ENCODE results near the gene SLC22A23. TPM values are rescaled to one million over a fixed set of nuclear protein-coding genes. Genes with fewer than 3 reads are reported as not detected.

Gene SLC22A23
- total and polyA plus RNA-seq, 8 donors = 5.9 to 241 (median 18.9) TPM

DNA sequence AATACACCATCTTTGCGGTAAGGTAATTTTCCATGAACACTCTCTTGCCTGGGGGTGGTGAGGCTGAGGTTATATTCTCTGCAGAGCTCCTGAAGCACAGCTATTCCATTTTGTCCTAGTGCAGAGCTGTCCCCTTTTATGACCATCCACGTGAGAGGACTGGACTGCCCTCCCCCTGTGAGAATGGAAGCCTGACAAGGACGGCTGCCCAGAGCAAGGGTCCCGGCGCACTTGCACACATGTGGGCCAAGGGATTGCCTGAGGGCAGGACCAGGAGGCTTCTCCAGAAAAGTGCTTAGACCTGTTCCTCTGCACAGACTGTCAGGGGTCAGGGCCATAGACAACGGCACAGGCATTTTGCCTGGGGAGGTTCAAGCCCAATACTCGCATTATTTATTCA is 48.2 kb downstream of the SLC22A23 start:
- intact Hi-C loops (cut with DNase I; ENCODE audit: low total_unique reads) = no loop called here
- peak overlapping the region; percentile 60 to 76 (median 74) for H3K27ac ChIP-seq
- TF ChIP-seq CTCF (IDR thresholded peaks at IDR 0.05) (no peak), POLR2AphosphoS5 (IDR thresholded peaks at IDR 0.05) (no peak), POLR2A (IDR thresholded peaks at IDR 0.05) (no peak), EP300 (IDR thresholded peaks at IDR 0.05) (no peak)
- H3K36me3 ChIP-seq = peaks cover 0 to 14% (median 0%) of the 10 kb centered on the region in 4 donors
- no peaks in the 10 kb centered on the region for H3K9me3 ChIP-seq
- 40 to 75% (median 51%) methylated on average over 7 of the region's 7 CpGs for WGBS, 5 donors
- H3K4me1 ChIP-seq = peaks cover 20 to 63% (median 48%) of the 10 kb centered on the region in 4 donors
- no peaks in the 10 kb centered on the region for H3K27me3 ChIP-seq
- no peak for DNase-seq
- H3K4me3 ChIP-seq = no peak overlapping the region

DNA sequence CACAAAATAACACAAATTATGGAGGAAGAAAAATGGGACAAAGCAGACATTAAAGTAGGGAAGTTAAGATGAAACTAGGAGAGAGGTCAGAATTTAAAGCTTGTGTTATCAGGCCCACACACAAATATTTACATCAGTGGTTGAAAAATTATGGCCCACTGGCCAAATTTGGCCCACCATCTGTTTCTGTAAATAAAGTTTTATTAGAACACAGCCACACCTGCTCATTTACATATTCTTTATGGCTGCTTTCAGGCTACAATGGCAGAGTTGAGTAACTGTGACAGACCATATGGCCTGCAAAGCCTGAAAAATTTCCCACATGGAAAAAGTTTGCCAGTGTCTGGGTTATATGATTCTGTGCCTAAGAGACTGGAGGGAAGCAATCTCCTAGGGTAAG is 49.0 kb downstream of the SLC22A23 start:
- H3K27ac ChIP-seq = peak overlapping the region in 3 of 5 donors; percentile 74 to 76 (median 76)
- TF ChIP-seq CTCF (IDR thresholded peaks at IDR 0.05) (no peak), EP300 (IDR thresholded peaks at IDR 0.05) (no peak), POLR2AphosphoS5 (IDR thresholded peaks at IDR 0.05) (no peak), POLR2A (IDR thresholded peaks at IDR 0.05) (no peak)
- no peaks in the 10 kb centered on the region for H3K27me3 ChIP-seq
- intact Hi-C loops (cut with DNase I; ENCODE audit: low total_unique reads) = no loop called here
- peaks cover 0 to 8% (median 0%) of the 10 kb centered on the region in 4 donors for H3K36me3 ChIP-seq
- no peak for DNase-seq
- H3K9me3 ChIP-seq = no peaks in the 10 kb centered on the region
- H3K4me1 ChIP-seq = peaks cover 29 to 71% (median 56%) of the 10 kb centered on the region in 4 donors
- no peak overlapping the region for H3K4me3 ChIP-seq

DNA sequence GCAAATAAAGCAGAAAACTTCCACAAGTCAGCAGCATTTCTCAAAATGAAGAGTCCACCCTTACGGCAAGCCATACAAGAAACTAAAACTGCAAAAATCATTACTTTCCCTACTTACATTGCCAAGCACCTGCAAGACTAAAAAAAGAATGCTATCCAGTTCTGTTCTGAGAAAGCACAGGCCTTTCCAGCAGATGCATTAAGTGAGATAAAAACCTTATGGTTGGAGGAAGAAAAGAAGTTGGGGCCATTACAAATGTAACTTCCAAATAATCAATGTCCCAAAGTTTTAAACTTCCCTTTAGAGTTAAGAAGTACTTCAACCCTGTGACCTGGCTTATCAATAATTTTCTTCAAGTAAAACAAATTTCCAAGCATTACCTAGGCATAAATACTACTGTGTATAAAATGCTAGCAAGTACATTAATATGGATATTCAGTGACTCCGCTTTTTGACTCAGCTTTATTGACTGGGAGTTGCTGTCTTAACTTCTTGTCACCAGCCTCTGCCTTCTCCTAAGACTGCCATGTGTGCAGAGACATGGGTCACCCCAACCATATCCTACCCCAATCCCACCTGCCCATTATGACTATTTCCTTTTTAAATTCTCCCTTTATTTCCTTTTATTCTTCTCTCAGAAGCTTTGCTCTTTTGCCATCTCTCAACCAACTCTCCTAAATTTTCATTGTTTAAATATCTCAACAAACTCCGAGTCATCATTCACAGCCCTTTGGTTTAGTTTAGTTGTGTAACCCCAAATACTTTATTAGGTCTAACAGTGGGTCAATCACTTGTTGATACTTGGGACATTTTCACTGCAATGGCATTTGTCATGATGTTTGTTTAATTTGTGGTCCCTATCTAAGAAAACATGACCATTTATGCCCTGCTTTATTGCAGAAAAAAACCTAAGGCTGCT is 49.7 kb downstream of the SLC22A23 start:
- intact Hi-C loops (cut with DNase I; ENCODE audit: low total_unique reads) = no loop called here
- H3K4me1 ChIP-seq = peaks cover 33 to 76% (median 62%) of the 10 kb centered on the region in 4 donors
- TF ChIP-seq EP300 (IDR thresholded peaks at IDR 0.05) (no peak), POLR2AphosphoS5 (IDR thresholded peaks at IDR 0.05) (no peak), CTCF (IDR thresholded peaks at IDR 0.05) (no peak), POLR2A (IDR thresholded peaks at IDR 0.05) (no peak)
- H3K27ac ChIP-seq = peak overlapping the region; percentile 45 to 76 (median 62)
- 63 to 84% (median 70%) methylated on average over 3 of the region's 3 CpGs for WGBS, 5 donors
- no peaks in the 10 kb centered on the region for H3K27me3 ChIP-seq
- peak in 1 of 2 donors; percentile 39 for DNase-seq
- H3K36me3 ChIP-seq = peaks cover 0 to 1% (median 0%) of the 10 kb centered on the region in 4 donors
- no peaks in the 10 kb centered on the region for H3K9me3 ChIP-seq
- H3K4me3 ChIP-seq = no peak overlapping the region

GRCh38 chr6:3406362-3406821 is 50.5 kb downstream of the SLC22A23 start:
- H3K27me3 ChIP-seq = no peaks in the 10 kb centered on the region
- H3K27ac ChIP-seq = peak overlapping the region; percentile 45 to 76 (median 67)
- WGBS, 5 donors = 39 to 57% (median 43%) methylated on average over 9 of the region's 9 CpGs
- H3K9me3 ChIP-seq = no peaks in the 10 kb centered on the region
- peak in 1 of 2 donors; percentile 24 for DNase-seq
- no peak for TF ChIP-seq CTCF (IDR thresholded peaks at IDR 0.05)
- TF ChIP-seq POLR2A (IDR thresholded peaks at IDR 0.05) = no peak
- no peak for TF ChIP-seq EP300 (IDR thresholded peaks at IDR 0.05)
- peak in 2 of 3 donors; percentile 13 to 18 for TF ChIP-seq POLR2AphosphoS5 (IDR thresholded peaks at IDR 0.05)
- H3K4me3 ChIP-seq = no peak overlapping the region
- H3K36me3 ChIP-seq = no peaks in the 10 kb centered on the region
- H3K4me1 ChIP-seq = peaks cover 33 to 72% (median 63%) of the 10 kb centered on the region in 4 donors
- intact Hi-C loops (cut with DNase I; ENCODE audit: low total_unique reads) = no loop called here

Data from stomach (tissue), 9 donors.